ENCODE results near the gene RINL. TPM values are rescaled to one million over a fixed set of nuclear protein-coding genes. Genes with fewer than 3 reads are reported as not detected.

RINL gene
- total and polyA plus RNA-seq, 2 of the 8 experiments (the other 6 are each of a cell fraction or from before 2014, with no cell fraction given) = 11.1 to 11.9 TPM

DNA sequence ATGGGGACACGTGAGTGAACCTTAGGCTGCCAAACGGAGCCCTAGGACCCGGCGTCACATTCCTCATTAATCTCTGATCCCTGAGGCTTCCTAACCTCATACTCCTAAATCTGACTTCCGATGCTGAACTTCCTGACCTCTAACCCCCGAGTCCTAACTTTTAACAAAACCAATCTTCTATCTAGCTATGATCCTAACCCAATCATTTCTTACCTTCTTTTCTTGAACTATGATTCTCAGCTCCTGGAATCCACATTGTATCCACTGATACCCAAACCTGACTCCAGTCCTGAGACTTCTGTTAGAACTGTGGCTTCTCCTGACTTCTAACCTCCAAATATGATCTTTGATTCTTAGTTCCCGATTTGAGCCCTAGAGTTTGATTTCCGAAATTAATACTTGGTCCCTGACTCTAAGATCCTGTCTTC, 22.1 kb upstream of the RINL start (continued):
- TF ChIP-seq KDM5A (IDR thresholded peaks at IDR 0.05; ENCODE audit: low read length) (no peak), JUND (IDR thresholded peaks at IDR 0.05; ENCODE audit: low read length) (no peak), GABPA (IDR thresholded peaks at IDR 0.05; ENCODE audit: borderline replicate concordance, insufficient read depth, low read length) (no peak), TAF7 (optimal IDR thresholded peaks at IDR 0.05; ENCODE audit: borderline replicate concordance, low read depth, low read length) (peak; percentile 9), CTBP2 (IDR thresholded peaks at IDR 0.05; ENCODE audit: borderline replicate concordance, insufficient read depth, insufficient read length, low read length) (no peak), ZNF274 (IDR thresholded peaks at IDR 0.05; ENCODE audit: borderline replicate concordance, extremely low read depth, low read length) (no peak), HDAC2 (IDR thresholded peaks at IDR 0.05; ENCODE audit: borderline replicate concordance in 1 of 2, low read depth in 2 of 2, low read length in 2 of 2) (no peak), SP4 (IDR thresholded peaks at IDR 0.05; ENCODE audit: low read length) (no peak), SP1 (IDR thresholded peaks at IDR 0.05; ENCODE audit: low read depth, low read length) (no peak), BRCA1 (IDR thresholded peaks at IDR 0.05; ENCODE audit: low read depth, low read length) (no peak), SRF (IDR thresholded peaks at IDR 0.05; ENCODE audit: low read depth, low read length) (no peak), MAFK (IDR thresholded peaks at IDR 0.05; ENCODE audit: low read depth, low read length) (no peak), TAF1 (IDR thresholded peaks at IDR 0.05; ENCODE audit: low read depth, low read length) (peak; percentile 79), NRF1 (IDR thresholded peaks at IDR 0.05; ENCODE audit: low read depth, low read length) (no peak), MAX (IDR thresholded peaks at IDR 0.05) (peak; percentile 4; the same call in 1 of the 2 replicates)

All from H1 (cell line).